ENCODE data around the gene CDKL2.
"Not testable (repeated sequence)": the region's sequence is repeated elsewhere in the genome, so short reads cannot be mapped to it uniquely, and the experiment has no call there.

Gene CDKL2

DNA sequence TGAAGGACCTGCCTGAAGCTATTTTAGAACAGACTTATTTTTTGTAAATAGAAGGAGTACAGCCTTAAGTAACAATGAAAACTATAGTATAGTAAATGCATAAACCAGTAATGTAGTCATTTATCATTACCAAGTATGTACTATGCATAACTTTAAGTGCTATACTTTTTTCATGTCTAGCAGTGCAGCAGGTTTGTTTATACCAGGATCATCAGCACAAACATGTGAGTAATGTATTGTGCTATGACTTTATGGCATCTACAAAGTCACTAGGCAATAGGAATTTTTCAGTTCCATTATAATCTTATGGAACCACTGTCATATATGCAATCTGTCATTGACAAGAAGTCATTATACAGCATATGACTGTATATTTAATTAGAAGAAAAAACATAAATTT is 77.9 kb downstream of the CDKL2 start:
- no peak for DNase-seq (ENCODE audit: low read depth in 2 of 2)

DNA sequence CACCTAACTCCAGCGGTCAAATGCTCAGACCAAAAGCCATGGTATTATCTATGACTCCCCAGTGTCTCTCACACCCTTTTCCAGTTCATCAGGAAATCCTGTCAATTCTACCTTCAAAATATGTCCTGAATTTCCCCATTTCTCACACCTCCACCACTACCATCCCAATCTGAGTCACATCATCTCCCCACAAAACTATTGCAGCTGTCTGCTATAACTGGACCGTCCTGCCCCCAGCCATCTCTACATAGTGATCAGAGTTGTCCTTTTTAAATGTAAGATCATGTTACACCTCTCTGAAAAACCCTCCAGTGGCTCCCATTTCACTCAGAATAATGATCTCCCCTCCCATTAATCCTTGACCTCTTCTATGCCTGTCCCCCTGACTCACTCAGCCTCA is 81.3 kb downstream of the CDKL2 start:
- DNase-seq (ENCODE audit: low read depth in 2 of 2), result no peak

DNA sequence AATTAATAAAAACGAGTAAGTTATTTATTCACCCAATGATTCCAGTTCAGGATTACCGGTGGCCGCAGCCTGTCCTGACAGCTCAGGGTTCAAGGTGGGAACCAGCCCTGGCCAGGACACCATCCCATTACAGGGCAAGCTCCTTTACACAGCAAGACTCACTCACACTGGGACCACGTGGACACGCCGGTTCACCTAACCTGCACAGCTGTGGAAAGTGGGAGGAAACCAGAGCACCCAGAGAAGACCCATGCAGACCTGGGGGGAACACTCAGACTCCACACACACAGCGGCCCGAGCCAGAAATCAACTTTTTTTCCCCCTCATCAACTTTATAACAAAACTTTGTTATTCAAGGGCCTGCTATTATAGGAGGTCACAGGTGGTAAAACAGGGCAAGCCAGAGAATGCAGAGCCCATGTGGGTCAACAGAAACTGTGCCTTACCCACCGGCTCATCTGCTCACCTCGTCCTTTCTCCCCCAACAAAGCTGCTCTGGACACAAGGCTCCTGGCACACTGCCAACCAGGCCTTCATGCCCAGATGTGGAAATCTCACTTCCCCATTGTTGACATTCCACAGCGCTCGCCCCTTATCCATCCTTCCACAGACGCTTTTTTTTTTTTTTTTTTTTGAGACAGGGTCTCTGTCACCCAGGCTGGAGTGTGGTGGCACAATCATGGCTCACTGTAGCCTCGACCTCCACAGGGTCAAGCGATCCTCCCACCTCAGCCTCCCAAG is 82.5 kb downstream of the CDKL2 start:
- no peak for DNase-seq (ENCODE audit: low read depth in 2 of 2)

DNA sequence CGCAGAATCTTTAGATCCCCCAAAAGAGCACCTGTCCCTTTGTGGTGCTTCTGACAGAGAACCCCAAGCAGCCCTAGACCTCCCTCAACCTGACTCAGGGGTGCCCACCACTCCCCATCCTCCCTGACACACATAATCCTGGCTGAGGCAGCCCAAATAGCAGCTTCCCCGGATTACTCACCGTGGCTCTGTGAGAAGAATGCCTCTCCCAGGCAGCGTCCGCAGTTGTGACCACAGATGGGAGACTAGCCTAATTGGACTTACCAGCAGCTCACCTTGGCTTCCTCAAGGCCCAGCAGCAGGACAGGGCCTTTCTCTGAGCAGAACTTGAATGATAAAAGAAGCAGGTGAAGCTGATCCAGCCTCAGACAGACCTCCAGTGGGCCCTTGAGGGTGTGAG is 84.8 kb downstream of the CDKL2 start:
- DNase-seq (ENCODE audit: low read depth in 2 of 2), result no peak

DNA sequence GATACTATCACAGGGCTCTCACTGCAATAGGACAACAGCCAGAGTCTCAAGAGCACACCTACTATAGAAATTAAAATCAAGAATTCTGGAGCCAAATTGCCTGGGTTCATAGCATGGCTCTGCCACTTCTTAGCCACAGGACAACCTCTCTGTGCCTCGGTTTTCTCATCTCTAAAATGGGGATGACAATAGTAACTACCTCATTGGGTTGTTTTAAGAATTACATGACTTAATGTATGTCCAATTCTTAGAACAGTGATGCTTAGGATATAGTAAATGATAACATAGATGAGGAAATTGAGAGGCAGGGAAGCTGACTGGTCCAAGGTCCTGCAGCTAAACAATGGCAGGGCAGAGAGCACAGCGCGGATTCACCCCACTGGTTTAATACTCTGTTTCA is 85.5 kb downstream of the CDKL2 start:
- DNase-seq (ENCODE audit: low read depth in 2 of 2), result no peak

DNA sequence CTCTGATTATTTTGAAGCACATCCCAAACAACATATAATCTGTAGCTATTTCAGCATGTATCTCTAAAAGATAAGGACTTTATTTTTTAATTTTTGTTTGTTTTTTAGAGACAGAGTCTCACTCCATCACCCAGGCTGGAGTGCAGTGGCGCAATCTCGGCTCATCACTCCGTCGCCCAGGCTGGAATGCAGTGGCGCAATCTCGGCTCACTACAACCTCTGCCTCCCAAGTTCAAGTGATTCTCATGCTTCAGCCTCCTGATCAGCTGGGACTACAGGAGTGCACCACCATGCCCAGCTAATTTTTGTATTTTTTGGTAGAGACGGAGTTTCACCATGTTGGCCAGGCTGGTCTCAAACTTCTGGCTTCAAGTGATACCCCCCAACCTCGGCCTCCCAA is 86.1 kb downstream of the CDKL2 start:
- DNase-seq (ENCODE audit: low read depth in 2 of 2), result not testable (repeated sequence)

DNA sequence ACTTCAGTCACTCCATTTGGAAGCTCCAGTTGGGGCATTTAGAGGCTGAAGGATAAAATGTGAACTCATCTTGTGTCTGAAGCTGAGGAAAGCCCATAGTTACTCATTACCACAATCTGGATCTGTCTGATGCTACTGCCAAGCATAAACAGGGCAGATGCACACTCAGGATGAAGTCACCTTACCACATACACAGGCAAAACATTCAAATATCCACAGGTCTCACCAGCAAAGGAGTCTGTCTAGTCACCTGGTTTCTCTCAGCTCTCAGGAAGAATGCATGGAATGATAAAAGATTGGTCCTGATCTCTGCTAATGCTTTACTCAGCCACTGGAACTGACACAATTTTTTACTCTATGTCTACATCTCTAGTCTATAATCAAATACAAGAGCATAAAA is 87.5 kb downstream of the CDKL2 start:
- DNase-seq (ENCODE audit: low read depth in 2 of 2), result no peak

DNA sequence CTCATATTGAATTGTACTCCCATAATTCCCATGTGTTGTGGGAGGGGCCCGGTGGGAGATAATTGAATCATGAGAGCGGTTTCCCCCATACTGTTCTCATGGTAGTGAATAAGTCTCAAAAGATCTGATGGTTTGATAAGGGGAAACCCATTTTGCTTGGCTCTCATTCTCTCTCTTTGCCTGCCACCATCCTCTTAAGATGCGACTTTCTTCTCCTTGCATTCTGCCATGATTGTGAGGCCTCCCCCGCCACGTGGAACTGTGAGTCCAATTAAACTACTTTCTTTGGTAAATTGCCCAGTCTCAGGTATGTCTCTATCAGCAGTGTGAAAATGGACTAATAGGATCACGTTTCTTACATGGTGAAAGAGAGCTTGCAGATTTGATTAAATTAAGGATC is 93.0 kb downstream of the CDKL2 start:
- DNase-seq (ENCODE audit: low read depth in 2 of 2), result not testable (repeated sequence)

DNA sequence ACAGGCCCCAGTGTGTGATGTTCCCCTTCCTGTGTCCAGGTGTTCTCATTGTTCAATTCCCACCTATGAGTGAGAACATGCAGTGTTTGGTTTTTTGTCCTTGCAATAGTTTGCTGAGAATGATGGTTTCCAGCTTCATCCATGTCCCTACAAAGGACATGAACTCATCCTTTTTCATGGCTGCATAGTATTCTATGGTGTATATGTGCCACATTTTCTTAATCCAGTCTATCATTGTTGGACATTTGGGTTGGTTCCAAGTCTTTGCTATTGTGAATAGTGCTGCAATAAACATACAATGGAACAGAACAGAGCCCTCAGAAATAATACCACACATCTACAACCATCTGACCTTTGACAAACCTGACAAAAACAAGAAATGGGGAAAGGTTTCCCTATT is 96.4 kb downstream of the CDKL2 start:
- DNase-seq (ENCODE audit: low read depth in 2 of 2), result not testable (repeated sequence)

DNA sequence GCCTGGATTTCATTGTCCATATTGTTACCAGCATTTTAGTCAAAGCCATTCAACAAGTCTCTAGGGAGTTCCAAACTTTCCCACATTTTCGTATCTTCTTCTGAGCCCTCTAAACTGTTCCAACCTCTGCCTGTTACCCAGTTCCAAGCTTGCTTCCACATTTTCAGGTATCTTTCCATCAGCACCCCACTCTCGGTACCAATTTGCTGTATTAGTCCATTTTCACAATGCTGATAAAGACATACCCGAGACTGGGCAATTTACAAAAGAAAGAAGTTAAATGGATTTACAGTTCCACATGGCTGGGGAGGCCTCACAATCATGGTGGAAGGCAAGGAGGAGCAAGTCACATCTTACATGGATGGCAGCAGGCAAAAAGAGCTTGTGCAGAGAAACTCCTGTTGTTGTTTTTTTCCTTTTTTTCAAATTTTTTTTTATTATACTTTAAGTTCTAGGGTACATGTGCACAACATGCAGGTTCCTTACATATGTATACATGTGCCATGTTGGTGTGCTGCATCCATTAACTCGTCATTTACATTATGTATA is 96.9 kb downstream of the CDKL2 start:
- DNase-seq (ENCODE audit: low read depth in 2 of 2), result not testable (repeated sequence)

DNA sequence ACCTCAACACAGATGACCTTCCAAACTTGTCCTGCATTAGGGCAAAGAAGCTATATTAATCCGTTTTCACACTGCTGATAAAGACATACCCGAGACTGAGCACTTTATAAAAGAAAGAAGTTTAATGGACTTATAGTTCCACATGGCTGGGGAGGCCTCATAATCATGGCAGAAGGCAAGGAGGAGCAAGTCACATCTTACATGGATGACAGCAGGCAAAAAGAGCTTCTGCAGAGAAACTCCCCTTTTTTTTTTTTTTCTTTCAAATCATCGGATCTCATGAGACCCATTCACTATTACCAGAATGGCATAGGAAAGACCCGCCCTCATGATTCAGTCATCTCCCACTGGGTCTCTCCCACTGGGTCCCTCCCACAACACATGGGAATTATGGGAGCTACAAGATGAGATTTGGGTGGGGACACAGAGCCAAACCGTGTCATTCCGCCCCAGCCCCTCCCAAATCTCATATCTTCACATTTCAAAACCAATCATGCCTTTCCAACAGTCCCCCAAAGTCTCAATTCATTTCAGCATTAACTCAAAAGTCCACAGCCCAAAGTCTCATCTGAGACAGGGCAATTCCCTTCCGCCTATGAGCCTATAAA is 98.7 kb downstream of the CDKL2 start:
- not testable (repeated sequence) for DNase-seq (ENCODE audit: low read depth in 2 of 2)

DNA sequence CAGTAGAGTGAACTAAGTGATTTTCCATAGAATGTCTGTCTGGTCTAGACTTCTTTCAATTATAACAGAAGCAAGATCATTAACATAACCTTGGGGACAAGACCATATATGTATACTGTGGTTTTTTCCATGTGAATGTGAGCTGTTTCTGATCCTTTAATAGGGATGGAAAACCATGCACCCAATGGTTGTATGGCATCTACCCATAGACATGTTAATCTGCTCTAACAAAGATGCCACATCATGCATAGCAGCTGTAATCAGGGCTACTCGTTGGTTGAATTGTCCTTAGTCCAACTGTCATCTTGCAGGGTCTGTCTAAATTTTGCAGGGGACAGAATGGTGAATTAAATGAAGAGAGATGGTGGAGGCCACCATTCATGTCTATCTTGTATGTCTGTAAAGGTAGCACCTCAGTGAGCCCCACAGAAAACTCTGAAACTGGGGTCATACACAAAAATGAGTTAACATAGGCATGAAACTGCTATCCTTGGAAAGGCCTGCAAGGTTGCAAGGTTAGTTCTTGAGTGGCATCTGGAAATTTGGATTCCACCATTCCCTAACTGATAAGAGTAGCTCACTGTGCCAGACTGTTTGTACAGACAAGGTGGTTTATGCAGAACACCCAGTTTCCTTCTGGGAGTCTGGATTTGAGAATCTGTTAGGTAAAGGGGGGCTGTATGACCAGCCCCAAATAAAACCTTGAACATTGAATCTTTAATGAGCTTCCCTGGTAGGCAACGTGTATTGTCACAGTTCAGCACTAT is 99.6 kb downstream of the CDKL2 start:
- DNase-seq (ENCODE audit: low read depth in 2 of 2), result no peak

All from stimulated activated CD8-positive, alpha-beta memory T cell treated with anti-CD3 and anti-CD28 coated beads, Interleukin-15, amount 100 ng/mL, for 48 hours (primary cell).